Nephron progenitor cell (in vitro differentiated cells): ENCODE results near the gene PRPSAP2.
A peak's percentile ranks its signal among the peaks of the same experiment; 100 is the strongest.

ENCODE experiments used
- DNase-seq: peaks from one replicate; pipeline ENCODE4 v3.0.0; 2021
- H3K27ac Mint-ChIP-seq: 2 replicates; pipeline ENCODE4 v1.8.0; 2021; ENCODE audit warnings: mild to moderate bottlenecking, moderate library complexity, mixed read lengths
- H3K27me3 Mint-ChIP-seq: 2 replicates; pipeline ENCODE4 v1.8.0; 2021; ENCODE audit warnings: mild to moderate bottlenecking, low read depth, mixed read lengths; ENCODE audit not compliant: poor library complexity
- H3K36me3 Mint-ChIP-seq: 2 replicates; pipeline ENCODE4 v1.8.0; 2021; ENCODE audit warnings: low read depth, mixed read lengths
- H3K4me1 Mint-ChIP-seq: 2 replicates; pipeline ENCODE4 v1.8.0; 2021; ENCODE audit warnings: mixed read lengths
- H3K4me3 Mint-ChIP-seq: 2 replicates; pipeline ENCODE4 v1.8.0; 2021; ENCODE audit warnings: mild to moderate bottlenecking, moderate library complexity, mixed read lengths
- H3K9me3 Mint-ChIP-seq: 2 replicates; pipeline ENCODE4 v1.8.0; 2021; ENCODE audit warnings: mild to moderate bottlenecking, moderate library complexity, mixed read lengths
- TF ChIP-seq, protein P1 (sequence below): fragments of 200-600 bp; sonication (generic); IDR thresholded peaks from 2 replicates; pipeline ENCODE4 v1.5.0; 2021; ENCODE audit warnings: antibody characterized with exemption

The PRPSAP2 gene

DNA sequence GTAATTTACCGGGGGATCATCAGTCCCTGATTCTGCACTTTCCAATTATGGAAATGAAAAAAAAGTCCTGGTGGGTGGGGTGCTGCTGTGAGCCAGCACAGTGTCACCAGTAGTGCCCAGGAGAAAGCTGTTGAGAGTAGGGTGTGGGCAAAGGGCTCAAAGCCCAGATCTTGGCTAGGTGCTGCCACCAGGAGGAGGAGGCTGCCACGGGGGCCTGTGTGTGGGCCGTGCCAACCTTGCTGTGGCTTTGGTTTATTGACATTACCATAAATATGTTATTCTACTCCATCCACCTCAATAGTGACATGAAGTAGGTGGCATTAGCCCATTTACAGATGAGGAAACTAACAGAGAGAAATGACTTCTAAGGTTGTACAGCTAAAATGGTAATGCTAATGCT, 6.7 kb upstream of the PRPSAP2 start:
- H3K4me1 Mint-ChIP-seq = peaks cover 37% of the 10 kb centered on the region
- no peaks in the 10 kb centered on the region for H3K36me3 Mint-ChIP-seq
- no peaks in the 10 kb centered on the region for H3K9me3 Mint-ChIP-seq
- TF ChIP-seq, protein P1, sequence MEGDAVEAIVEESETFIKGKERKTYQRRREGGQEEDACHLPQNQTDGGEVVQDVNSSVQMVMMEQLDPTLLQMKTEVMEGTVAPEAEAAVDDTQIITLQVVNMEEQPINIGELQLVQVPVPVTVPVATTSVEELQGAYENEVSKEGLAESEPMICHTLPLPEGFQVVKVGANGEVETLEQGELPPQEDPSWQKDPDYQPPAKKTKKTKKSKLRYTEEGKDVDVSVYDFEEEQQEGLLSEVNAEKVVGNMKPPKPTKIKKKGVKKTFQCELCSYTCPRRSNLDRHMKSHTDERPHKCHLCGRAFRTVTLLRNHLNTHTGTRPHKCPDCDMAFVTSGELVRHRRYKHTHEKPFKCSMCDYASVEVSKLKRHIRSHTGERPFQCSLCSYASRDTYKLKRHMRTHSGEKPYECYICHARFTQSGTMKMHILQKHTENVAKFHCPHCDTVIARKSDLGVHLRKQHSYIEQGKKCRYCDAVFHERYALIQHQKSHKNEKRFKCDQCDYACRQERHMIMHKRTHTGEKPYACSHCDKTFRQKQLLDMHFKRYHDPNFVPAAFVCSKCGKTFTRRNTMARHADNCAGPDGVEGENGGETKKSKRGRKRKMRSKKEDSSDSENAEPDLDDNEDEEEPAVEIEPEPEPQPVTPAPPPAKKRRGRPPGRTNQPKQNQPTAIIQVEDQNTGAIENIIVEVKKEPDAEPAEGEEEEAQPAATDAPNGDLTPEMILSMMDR = no peak
- no peak overlapping the region for H3K4me3 Mint-ChIP-seq
- peak overlapping the region; percentile 33 for H3K27ac Mint-ChIP-seq
- H3K27me3 Mint-ChIP-seq = peaks cover 2% of the 10 kb centered on the region
- DNase-seq = no peak

DNA sequence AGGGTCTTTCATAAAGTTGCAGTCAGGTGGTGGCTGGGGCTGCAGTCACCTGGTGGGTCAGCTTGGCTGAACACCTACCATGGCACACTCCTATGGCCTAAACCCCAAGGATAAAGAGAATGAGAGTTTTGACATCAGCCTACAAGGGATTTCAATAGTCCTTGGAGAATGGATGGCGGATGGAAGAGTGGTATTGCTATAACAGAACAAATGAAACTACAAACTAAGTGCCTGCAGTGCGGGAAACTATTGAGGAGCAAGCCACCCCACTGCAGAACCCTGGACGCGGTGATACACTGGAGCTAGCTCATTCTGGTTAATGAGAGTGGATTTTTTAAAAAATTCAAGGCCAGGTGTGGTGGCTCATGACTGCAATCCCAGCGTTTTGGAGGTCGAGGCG, 3.0 kb upstream of the PRPSAP2 start:
- TF ChIP-seq, protein P1 = no peak
- H3K9me3 Mint-ChIP-seq = no peaks in the 10 kb centered on the region
- H3K36me3 Mint-ChIP-seq = no peaks in the 10 kb centered on the region
- H3K4me3 Mint-ChIP-seq = peak overlapping the region; percentile 89
- H3K27ac Mint-ChIP-seq = no peak overlapping the region
- DNase-seq = no peak
- H3K27me3 Mint-ChIP-seq = peaks cover 2% of the 10 kb centered on the region
- H3K4me1 Mint-ChIP-seq = peaks cover 36% of the 10 kb centered on the region

DNA sequence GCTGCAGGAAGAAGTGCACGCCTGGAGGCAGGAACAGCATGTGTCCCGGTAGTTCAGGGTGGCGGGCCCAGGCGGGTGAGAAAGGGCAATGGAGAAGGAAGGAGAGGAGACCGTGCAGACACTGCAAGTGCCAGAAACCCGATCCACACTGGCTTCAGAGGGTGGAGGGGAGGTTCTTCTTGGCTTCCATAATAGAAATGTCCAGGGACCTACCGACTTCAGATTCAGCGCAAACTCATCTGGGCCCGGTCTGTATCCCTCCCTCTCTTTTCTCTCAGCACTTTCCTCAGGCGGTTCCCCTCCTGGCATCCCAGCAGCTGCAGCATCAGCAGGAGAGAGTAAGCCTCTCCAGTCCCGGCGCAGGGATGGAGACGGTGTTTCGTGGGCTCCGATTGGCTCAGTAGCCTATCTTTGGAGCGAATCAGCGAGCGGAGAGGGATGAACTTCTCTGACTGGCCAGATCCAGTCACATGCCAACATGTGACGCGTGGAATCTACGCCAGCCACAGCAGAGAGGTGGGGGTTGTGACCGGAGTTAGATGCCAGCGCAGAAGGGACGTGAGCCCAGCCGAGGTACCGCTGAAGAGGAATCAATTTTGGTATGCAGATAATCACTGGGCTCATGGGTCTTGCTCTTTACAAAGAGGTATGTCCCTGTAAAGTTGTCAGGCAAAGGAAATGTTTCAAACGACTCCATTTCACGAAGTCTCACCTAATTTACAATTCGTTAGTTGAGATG, 1.9 kb upstream of the PRPSAP2 start:
- DNase-seq = peak; percentile 85
- TF ChIP-seq, protein P1 = no peak
- peak overlapping the region; percentile 21 for H3K27ac Mint-ChIP-seq
- peaks cover 5% of the 10 kb centered on the region for H3K36me3 Mint-ChIP-seq
- peak overlapping the region; percentile 89 for H3K4me3 Mint-ChIP-seq
- H3K27me3 Mint-ChIP-seq = no peaks in the 10 kb centered on the region
- H3K9me3 Mint-ChIP-seq = no peaks in the 10 kb centered on the region
- H3K4me1 Mint-ChIP-seq = peaks cover 40% of the 10 kb centered on the region

DNA sequence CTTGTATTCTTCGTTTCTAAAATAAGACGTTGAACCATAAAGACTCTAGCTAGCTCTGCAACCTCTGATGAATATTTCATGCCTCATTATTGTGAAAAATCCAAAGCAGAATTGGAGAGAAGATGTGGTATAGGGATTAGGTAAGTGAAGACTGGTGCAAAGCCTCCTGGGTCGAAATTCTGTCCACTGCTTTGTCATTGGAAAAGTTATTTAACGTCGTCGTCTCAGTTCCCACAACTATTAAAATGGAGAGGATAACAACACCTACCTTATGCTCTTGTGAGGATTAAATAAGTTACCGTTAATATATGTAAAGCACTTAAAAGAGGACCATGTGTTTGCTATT, 1.4 kb upstream of the PRPSAP2 start:
- Mint-ChIP-seq H3K27ac (peak overlapping the region; percentile 21), H3K9me3 (no peaks in the 10 kb centered on the region), H3K4me1 (peaks cover 42% of the 10 kb centered on the region), H3K27me3 (no peaks in the 10 kb centered on the region), H3K36me3 (peaks cover 9% of the 10 kb centered on the region), H3K4me3 (peak overlapping the region; percentile 89)
- no peak for DNase-seq
- TF ChIP-seq, protein P1 = no peak

DNA sequence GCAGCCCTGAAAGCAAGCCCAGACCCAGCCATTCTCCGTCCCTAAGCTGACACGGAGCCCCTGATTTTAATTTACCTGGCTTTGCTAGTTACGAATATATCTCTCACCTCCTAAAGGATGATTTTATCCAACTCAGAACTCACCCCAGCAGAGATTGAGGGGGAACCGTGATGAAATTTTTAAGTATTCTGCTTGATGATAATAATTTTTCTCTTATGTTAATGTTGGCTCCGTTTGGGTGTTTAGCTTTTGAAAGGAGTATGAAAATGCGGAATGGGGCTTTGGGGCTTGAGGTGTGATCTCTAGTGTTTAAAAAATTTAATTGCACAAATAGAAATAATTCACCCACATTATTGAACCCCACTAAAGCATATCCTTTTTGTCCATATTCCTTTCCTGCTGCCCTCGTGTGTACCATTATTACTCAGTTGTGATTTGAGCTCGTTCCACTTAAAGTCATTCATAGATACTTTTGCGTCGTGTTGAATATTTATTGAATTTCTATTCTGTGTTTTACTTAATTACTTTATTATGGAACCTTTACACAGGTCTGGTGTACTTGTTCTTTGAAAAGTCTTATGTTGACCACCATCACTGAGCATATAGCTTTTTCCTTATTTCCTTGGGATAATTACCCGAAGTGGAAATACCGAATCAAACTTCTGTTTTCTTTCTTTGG, 775 bp downstream of the PRPSAP2 start:
- no peaks in the 10 kb centered on the region for H3K9me3 Mint-ChIP-seq
- H3K36me3 Mint-ChIP-seq = peaks cover 10% of the 10 kb centered on the region
- H3K4me3 Mint-ChIP-seq = peak overlapping the region; percentile 89
- H3K4me1 Mint-ChIP-seq = peaks cover 49% of the 10 kb centered on the region
- TF ChIP-seq, protein P1 = no peak
- H3K27me3 Mint-ChIP-seq = no peaks in the 10 kb centered on the region
- DNase-seq = no peak
- H3K27ac Mint-ChIP-seq = no peak overlapping the region
